ENCODE data around the gene SDK1. TPM values are rescaled to one million over a fixed set of nuclear protein-coding genes. Genes with fewer than 3 reads are reported as not detected.

The SDK1 gene
- total and polyA plus RNA-seq, 2 of the 8 experiments (the other 6 are each of a cell fraction or from before 2014, with no cell fraction given): 3.3 to 7.2 TPM

DNA sequence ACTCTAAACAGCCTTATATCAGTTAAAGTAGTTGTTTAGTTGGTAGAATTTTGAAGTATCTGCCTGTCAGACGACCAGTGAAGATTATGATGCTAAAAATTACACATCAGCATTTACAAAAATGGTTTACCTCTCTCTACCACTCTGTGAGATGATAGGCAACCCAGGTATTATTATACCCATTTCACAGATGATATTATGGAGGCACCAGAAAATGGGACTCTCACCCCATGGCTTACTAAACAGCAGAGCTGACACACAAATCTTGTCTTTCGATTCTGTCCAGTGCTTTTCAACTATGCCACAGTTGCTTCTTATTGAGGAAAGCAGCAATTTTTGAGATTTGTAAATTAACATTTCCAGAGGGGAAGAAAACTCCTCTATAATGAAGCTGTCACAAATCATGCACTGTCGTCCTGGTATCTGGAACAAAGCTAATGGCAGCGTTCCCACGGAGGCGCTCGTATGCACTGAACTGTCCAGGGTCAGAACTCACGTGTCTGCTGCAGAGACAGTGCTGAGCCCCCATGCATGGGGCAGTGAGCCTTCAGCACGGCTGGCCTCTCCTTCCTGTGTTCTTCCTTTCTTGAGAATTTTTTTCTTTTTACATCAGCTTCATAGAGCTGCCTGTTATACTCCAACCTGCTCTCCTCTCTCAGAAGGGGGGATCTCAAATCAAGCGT, 381.1 kb downstream of the SDK1 start:
- DNase-seq (ENCODE audit: low read depth in 1 of 2, low spot score in 2 of 2) (no peak), FAIRE-seq (no peak)
- Histone ChIP-seq H2BK20ac (ENCODE audit: low read length) (no peak overlapping the region), H3K23me2 (ENCODE audit: low read depth, low read length) (no peaks in the 10 kb centered on the region), H2AK5ac (ENCODE audit: low read depth, low read length) (no peak overlapping the region), H3K18ac (ENCODE audit: extremely low read depth, low read length) (no peak overlapping the region), H3K4me1 (replicated peaks in 1 of 4; ENCODE audit: control insufficient read depth in 3 of 4, insufficient read depth in 4 of 4, low read length in 3 of 4) (peaks cover 3 to 11% (median 8%) of the 10 kb centered on the region in 4 experiments; a peak in 6 of 7 replicates), H3K9me3 (ENCODE audit: insufficient read depth in 2 of 2, low read depth in 1 of 2, low read length in 1 of 2) (no peaks in the 10 kb centered on the region), H2BK12ac (ENCODE audit: low read depth, low read length) (no peak overlapping the region), H2BK5ac (ENCODE audit: low read depth, low read length) (no peak overlapping the region), H3K27ac (ENCODE audit: low read depth, low read length) (no peak overlapping the region), H3K36me3 (ENCODE audit: control insufficient read depth in 2 of 4, insufficient read depth in 4 of 4, low read length in 3 of 4) (no peaks in the 10 kb centered on the region), H3K14ac (ENCODE audit: insufficient read length) (no peak overlapping the region), H4K5ac (ENCODE audit: insufficient read length, low read depth, low read length) (no peak overlapping the region), H4K91ac (replicated peaks; ENCODE audit: insufficient read length, low read length) (no peak overlapping the region), H3K27me3 (replicated peaks in 1 of 4; ENCODE audit: control insufficient read depth in 3 of 4, extremely low read depth in 1 of 4, insufficient read depth in 3 of 4, low read length in 3 of 4) (no peaks in the 10 kb centered on the region), H2BK15ac (ENCODE audit: low read length) (no peak overlapping the region), H4K8ac (ENCODE audit: extremely low read depth, insufficient read depth, low read length) (no peak overlapping the region), H3K23ac (ENCODE audit: insufficient read length) (no peak overlapping the region), H3K56ac (replicated peaks; ENCODE audit: insufficient read length, low read depth, low read length) (no peak overlapping the region), H3K4me2 (ENCODE audit: insufficient read depth in 1 of 2, low read depth in 2 of 2, low read length in 2 of 2) (no peak overlapping the region), H2AFZ (ENCODE audit: low read length) (no peak overlapping the region), H3K9ac (replicated peaks in 1 of 4; ENCODE audit: extremely low read depth in 1 of 4, low read depth in 3 of 4, low read length in 3 of 4) (no peak overlapping the region), H2BK120ac (replicated peaks; ENCODE audit: low read depth, low read length) (no peak overlapping the region), H3K4ac (replicated peaks; ENCODE audit: insufficient read length, low read depth, low read length) (no peak overlapping the region), H4K20me1 (replicated peaks in 1 of 2; ENCODE audit: control insufficient read depth in 1 of 2, insufficient read depth in 2 of 2, low read length in 2 of 2) (no peaks in the 10 kb centered on the region), H3K79me1 (ENCODE audit: low read depth, low read length) (no peaks in the 10 kb centered on the region), H3K79me2 (ENCODE audit: control insufficient read depth in 1 of 2, insufficient read depth in 2 of 2, low read length in 2 of 2) (no peaks in the 10 kb centered on the region), H3K4me3 (ENCODE audit: extremely low read depth in 1 of 4, insufficient read depth in 2 of 4, low read depth in 3 of 4, low read length in 4 of 4) (no peak overlapping the region)
- TF ChIP-seq ZNF274 (IDR thresholded peaks at IDR 0.05; ENCODE audit: borderline replicate concordance, extremely low read depth, low read length) (no peak), KDM1A (IDR thresholded peaks at IDR 0.05; ENCODE audit: borderline replicate concordance, low read length) (0 out of 2 replicates have a peak, but pooled peaks have one; percentile 14)
- 74% methylated on average over 10 of the region's 10 CpGs; no CpG with 5 or more reads in 1 of the 2 experiments for WGBS, 2 experiments (ENCODE audit: extremely low coverage in 1 of 2, insufficient coverage in 1 of 2, insufficient read length in 1 of 2, insufficient replicate concordance in 2 of 2, low coverage in 1 of 2, low lambda C conversion rate in 2 of 2, missing lambda C conversion rate in 1 of 2)
- ChIA-PET CTCF (ENCODE audit: partially characterized antibody) (interaction anchor here (0.6 to 10.7 kb wide), 3 partner anchors 9 to 403 kb away, joined by 3 to 63 read pairs (median 3); no protein-coding TSS in a partner anchor), POLR2A (ENCODE audit: partially characterized antibody) (no interaction called here)
